Non-pigmented ciliary epithelial cell (primary cell): ENCODE results near the gene GPR157.
"Not testable (repeated sequence)": the region's sequence is repeated elsewhere in the genome, so short reads cannot be mapped to it uniquely, and the experiment has no call there.

Source experiments
- DNase-seq: peaks from one replicate; pipeline ENCODE4 v3.0.0-alpha.2; 2010; ENCODE audit warnings: low read depth

GPR157 gene

GRCh38 chr1:9128520-9129265 is at the start of gene GPR157:
GPR157 (minus strand) TSS chr1:9129102; CDS start chr1:9129027, 75 bp downstream.
- DNase-seq, result no peak

DNA sequence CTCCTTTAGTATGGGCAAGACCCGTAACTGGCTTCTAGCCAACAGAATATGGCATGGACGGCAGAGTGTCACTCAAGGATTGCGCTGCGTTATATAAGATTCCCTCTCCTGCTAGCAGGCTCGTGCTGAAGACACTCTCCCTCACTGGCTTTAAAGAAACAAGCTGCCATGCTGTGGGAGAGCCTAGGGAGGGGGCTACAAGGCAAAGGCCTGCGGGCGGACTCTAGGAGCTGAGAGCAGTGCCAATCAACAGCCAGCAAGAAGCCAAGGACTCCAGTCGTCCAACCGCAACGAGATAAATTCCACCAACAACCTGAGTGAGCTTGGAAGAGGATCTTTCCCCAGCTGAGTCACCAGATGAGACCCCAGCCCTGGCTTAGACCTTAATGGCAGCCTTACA is 45.9 kb upstream of the GPR157 start:
- DNase-seq, result no peak

DNA sequence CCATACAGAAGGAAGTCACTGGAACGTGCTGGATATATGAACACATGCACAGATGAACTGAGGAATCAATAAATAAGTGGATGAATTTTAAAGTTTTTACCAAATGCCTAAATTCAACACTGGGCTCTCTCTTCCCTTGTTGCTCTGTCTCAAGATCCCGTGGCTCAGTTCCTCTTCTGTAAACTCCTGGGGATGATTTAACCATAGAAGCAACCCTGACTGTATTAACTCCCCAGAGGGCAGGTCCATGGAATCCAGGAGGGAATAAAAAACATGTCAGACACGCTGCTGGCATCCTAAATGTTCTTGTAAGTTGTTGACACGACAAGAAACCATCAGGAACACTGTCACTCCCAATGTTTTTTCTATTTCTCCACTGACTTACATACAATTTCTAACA is 45.3 kb upstream of the GPR157 start:
- DNase-seq, result no peak

DNA sequence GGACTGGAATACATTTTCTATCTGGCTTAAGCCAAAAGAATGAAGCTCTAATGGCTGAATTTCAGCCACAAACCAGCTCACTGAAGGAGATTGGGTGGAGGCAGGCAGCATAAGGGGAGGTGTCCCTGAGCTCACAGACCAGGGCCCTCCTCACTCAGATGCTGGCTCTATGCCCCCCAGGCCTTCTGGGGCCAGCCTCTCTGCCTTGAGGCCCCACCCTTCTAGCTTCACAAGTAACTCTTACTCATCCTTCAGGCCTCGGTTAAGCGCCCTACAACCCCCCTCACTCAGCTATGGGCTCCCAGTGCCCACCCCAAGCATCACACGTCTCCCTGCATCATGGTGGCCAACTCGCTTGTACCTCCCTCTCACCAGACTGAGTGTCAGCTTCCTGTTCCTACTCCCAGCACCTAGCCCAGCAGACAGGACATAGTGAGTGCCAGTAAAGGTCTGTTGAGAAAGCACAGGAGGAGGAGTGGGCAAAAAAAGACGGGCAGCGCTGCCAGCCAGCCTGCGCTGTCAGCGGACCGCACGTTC is 40.8 kb upstream of the GPR157 start:
- DNase-seq, result no peak

DNA sequence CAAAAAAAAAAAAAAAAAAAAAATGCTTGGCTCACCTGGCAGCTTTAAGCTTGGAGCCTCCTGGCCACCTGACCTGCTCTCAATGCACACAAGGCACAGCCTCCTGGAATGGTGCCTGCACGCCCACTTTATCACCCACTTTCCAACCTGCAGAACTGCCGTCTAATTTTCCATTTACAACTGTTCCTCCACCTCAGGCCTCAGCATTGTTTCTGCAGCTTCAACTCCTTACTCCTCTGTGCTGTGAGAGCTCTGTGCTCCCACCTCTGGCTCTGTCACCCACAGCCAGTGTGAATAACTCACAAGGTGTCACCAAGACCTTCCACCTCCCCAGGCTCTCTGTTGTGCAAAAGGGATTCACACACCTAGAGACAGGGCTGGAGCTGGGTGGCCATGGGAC is 38.7 kb upstream of the GPR157 start:
- no peak for DNase-seq

DNA sequence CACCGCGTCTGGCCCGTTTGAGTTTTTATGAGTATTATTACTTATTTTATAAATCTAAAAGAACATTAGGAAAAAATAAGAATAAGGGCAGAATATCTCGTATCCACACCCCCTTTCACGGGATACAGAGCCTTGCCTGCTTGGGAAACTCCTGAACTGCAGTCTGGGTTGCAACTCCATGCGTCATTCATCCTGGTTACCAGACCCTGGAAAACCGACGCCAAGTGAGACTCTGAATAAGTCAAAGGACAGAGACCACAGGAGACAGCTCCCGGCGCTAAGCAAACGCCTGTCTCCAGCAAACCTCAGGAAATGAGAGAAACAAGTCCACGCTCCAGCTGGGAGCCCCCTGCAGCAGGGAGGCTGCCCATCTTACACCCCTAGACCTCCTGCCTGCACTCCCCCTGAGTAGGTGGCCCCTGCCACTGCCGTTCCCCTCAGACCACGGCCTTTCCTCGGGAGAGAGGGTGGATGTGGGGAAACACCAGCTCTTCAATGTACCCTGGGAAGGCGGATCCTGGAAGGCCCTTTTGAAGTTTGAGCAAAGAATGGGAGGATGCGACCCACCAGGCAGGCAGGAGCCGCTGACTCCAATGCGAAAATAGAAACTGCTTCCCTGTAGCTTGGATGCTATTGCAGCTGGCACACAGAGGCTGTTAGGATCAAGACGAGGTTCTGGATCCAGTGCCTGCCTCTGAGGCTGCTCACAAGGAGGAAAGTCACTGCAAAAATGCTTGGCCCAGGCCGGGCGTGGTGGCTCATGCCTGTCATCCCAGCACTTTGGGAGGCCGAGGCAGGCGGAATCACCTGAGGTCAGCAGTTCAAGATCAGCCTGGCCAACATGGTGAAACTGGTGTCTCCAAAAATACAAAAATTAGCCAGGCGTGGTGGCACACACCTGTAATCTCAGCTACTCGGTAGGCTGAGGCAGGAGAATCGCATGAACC is 37.7 kb upstream of the GPR157 start:
- peak; percentile 59 for DNase-seq

- no peak for DNase-seq
Measured at GRCh38 chr1:9165396-9165795, 36.5 kb upstream of the GPR157 start.

DNA sequence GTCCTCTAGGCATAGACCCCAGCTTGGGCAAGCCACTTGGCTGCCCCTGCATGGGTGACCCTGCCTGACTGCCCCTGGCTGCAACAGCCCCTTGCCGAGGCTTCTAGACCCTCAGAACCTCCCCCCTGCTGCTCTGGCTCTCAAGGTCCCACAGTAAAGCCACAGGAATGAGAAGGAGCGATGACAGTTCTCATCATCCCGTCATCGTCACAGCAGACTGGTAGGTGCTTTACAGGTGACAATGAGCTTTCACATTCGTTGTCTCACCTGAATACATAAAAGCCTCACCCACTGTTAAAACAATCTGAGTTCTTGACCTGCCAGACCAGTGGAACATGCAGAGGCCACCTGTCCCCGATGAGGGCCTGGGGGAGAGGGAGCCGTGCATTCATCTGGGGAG is 36.0 kb upstream of the GPR157 start:
- DNase-seq, result no peak

DNA sequence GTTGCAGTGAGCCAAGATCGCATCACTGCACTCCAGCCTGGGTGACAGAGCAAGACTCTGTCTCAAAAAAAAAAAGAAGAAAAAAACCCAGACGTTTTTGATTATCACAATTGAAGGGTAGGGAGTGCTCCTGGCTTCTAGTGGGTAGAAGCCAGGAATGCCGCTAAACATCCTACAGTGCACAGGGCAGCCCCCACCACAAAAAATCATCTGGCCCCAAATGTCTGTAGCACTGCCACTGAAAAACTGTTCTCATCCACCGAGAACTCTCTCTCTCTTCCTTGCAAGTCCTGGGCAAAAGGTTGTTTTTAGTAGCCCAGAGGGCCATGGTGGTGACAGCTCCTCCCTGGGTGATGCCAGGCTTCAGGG is 35.6 kb upstream of the GPR157 start:
- DNase-seq, result no peak

DNA sequence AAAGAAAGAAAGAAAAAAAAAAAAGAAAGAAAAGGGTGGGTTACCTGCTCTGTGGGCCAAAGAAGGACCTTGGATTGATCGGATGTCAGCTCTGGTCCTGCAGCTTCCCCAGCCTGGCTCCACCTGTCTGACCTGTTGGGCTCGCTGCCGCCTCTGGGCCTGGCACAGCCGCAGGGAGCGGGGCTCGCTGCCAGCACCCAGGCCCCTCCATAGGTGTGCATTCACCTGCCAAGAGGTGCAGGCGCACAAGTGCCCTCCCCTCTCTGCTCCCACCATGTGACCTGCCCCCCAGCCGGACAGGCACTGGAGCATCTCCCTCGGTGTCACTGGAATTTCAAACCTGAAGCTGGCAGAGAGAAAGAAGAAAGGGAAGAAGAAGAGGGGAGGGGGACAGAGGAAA is 33.1 kb upstream of the GPR157 start:
- no peak for DNase-seq

DNA sequence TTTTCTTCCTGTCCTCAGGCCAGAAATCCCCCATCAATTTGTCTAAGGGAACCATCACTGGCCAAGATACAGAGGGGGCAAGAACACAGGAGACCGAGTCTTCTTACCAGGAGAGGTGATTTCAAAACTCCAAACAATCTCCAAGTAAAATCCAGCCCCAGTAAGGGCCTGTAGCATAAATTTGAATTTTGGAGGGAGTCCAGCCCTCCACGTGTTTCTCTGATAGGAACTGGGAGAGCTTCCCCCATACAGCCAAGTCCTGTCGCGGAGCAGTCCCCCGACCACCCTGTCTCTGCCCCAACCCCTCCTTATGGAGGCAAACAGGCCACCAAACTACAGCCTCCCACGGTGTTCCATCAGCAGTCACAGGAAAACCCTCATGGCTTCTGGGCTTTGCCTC is 32.4 kb upstream of the GPR157 start:
- no peak for DNase-seq

- no peak for DNase-seq
Measured at GRCh38 chr1:9160079-9160717, 31.3 kb upstream of the GPR157 start.

- no peak for DNase-seq
Measured at GRCh38 chr1:9155879-9156278, 27.0 kb upstream of the GPR157 start.

DNA sequence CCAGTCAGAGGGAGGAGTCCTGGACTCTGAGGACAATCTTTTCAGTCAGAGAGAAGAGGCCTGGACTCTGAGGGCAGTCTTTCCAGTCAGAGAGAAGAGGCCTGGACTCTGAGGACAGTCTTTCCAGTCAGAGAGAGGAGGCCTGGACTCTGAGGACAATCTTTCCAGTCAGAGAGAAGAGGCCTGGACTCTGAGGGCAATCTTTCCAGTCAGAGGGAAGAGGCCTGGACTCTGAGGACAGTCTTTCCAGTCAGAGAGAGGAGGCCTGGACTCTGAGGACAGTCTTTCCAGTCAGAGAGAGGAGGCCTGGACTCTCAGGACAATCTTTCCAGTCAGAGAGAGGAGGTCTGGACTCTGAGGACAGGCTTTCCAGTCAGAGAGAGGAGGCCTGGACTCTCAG is 26.5 kb upstream of the GPR157 start:
- DNase-seq, result not testable (repeated sequence)

DNA sequence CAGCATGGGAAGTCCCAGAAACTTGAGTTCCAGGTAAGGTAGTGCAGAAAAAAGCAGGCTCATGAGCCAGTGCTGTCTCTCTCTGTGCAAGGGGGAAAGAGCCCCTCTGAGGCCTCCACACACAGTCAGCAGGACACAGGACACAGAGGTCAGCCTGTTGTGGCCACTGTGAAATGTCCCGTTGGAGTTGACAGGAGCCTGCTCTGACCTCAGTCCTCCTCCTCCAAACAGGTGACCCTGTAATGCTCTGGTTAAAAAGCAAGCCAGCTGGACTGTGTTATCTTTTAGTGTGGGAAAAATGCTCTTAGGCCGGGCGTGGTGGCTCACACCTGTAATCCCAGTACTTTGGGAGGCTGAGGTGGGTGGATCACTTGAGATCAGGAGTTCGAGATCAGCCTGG is 24.2 kb upstream of the GPR157 start:
- DNase-seq, result no peak

GRCh38 chr1:9152535-9152934 is 23.6 kb upstream of the GPR157 start:
- no peak for DNase-seq

- no peak for DNase-seq
Measured at GRCh38 chr1:9151328-9151860, 22.5 kb upstream of the GPR157 start.

DNA sequence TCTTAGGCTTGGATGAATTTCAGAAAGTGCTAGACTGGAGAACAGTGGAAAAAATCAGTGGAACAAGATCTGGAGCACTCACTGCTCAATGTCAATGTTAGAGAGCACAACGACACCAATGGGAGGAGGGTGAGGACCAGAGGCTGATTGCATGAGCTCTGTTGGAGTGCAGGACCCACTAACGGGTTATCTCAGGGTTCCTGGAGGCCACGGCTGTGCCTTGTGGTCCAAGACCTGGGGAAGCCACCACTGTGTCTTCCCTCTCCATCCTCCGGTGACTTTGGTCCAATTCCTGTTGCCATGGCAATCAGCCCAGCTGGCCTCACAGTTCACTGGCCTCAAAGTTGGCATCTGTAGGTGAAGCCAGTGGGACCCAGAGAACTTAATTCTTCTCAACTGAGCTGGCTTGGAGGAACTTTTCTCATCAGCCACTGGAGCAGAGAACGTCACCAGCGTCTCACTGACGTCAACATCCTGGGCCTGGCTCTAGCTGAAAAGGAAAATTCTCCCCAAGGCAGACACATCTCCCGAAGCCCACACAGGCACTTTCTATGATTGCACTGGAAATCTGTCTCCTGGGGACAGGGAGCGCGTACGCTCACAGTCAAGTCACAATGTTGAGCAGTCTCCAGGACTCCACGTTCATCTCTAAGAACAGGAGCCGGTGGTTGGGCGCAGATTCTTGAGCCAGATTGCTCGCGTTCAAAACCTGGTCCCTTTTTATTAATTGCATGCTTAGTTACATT is 21.9 kb upstream of the GPR157 start:
- no peak for DNase-seq

GRCh38 chr1:9149837-9150581 is 21.1 kb upstream of the GPR157 start:
- DNase-seq, result no peak

- DNase-seq, result no peak
Measured at GRCh38 chr1:9149151-9149550, 20.2 kb upstream of the GPR157 start.

- no peak for DNase-seq
Measured at GRCh38 chr1:9146156-9146555, 17.3 kb upstream of the GPR157 start.
